Islet of Langerhans (tissue), 1 donor: ENCODE data around the gene AP2A1.

Experiments used
- FAIRE-seq: peaks from one replicate; lab custom pipeline; 2011; peaks lifted over from hg19 to GRCh38; lab: Jason Lieb, UNC

Gene AP2A1

GRCh38 chr19:49856574-49857021 lies 89.8 kb downstream of the AP2A1 start:
- FAIRE-seq = no peak
